ENCODE results near the gene TMEM116.

DNA sequence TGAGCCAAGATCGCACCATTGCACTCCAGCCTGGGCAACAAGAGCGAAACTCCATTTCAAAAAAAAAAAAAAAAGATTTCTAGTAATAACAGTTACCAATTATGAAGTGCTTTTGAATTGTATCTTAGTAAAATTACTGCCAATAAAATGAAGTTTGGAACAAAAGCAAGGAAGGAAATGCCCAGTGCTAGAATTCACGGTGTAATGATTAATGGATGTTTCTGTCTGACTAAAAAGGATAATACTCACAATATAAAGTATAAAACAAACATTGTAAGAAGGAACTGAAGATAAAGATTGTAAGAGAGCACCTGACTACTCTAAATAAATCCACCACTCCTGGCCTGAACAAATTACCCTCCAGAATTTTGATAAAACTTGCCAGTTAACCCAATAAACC, 4.0 kb downstream of the TMEM116 start:
- TF ChIP-seq EZH2 (IDR thresholded peaks at IDR 0.05): no peak
- TF ChIP-seq, protein P1, sequence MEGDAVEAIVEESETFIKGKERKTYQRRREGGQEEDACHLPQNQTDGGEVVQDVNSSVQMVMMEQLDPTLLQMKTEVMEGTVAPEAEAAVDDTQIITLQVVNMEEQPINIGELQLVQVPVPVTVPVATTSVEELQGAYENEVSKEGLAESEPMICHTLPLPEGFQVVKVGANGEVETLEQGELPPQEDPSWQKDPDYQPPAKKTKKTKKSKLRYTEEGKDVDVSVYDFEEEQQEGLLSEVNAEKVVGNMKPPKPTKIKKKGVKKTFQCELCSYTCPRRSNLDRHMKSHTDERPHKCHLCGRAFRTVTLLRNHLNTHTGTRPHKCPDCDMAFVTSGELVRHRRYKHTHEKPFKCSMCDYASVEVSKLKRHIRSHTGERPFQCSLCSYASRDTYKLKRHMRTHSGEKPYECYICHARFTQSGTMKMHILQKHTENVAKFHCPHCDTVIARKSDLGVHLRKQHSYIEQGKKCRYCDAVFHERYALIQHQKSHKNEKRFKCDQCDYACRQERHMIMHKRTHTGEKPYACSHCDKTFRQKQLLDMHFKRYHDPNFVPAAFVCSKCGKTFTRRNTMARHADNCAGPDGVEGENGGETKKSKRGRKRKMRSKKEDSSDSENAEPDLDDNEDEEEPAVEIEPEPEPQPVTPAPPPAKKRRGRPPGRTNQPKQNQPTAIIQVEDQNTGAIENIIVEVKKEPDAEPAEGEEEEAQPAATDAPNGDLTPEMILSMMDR (IDR thresholded peaks at IDR 0.05): no peak

Measured in neural progenitor cell (in vitro differentiated cells).